HFFc6 (cell line): ENCODE results near the gene FGF19. TPM values are rescaled to one million over a fixed set of nuclear protein-coding genes. Genes with fewer than 3 reads are reported as not detected.

Source experiments
- DNase-seq: peaks from one replicate; pipeline ENCODE4 v3.0.0-alpha.2; 2018
- H3K27ac Mint-ChIP-seq: 2 replicates; pipeline ENCODE4 v1.8.0; 2020; ENCODE audit warnings: mild to moderate bottlenecking, mixed read lengths
- H3K27me3 Mint-ChIP-seq: 2 replicates; pipeline ENCODE4 v1.8.0; 2021; ENCODE audit warnings: mild to moderate bottlenecking, moderate library complexity, mixed read lengths; ENCODE audit not compliant: insufficient read depth
- H3K36me3 Mint-ChIP-seq: 2 replicates; pipeline ENCODE4 v1.8.0; 2021; ENCODE audit warnings: low read depth, mixed read lengths
- H3K4me1 Mint-ChIP-seq: 2 replicates; pipeline ENCODE4 v1.8.0; 2020; ENCODE audit warnings: low read depth, mixed read lengths
- H3K4me3 Mint-ChIP-seq: 2 replicates; pipeline ENCODE4 v1.8.0; 2020; ENCODE audit warnings: mild to moderate bottlenecking, moderate library complexity, mixed read lengths
- H3K9me3 Mint-ChIP-seq: 2 replicates; pipeline ENCODE4 v1.8.0; 2020; ENCODE audit warnings: mild to moderate bottlenecking, mixed read lengths
- total RNA-seq, 6 experiments: library from RNA; stranded (reverse); fragmentation: NEBNext Ultra II Directional; extraction: Animal tissue kit (Norgen Biotek cat#: 25700); gene quantifications; 2 replicates in 1 of 6; 3 replicates in 5 of 6; pipeline ENCODE4 v1.2.3, GENCODE V29; 2021
- TF ChIP-seq, protein P1 (sequence below): fragments of 200-600 bp; sonication (generic); IDR thresholded peaks from 2 replicates; pipeline ENCODE4 v1.5.0; 2021; ENCODE audit warnings: antibody characterized with exemption, mild to moderate bottlenecking

Gene FGF19
- total RNA-seq, 6 experiments from 2014 or later: not detected

DNA sequence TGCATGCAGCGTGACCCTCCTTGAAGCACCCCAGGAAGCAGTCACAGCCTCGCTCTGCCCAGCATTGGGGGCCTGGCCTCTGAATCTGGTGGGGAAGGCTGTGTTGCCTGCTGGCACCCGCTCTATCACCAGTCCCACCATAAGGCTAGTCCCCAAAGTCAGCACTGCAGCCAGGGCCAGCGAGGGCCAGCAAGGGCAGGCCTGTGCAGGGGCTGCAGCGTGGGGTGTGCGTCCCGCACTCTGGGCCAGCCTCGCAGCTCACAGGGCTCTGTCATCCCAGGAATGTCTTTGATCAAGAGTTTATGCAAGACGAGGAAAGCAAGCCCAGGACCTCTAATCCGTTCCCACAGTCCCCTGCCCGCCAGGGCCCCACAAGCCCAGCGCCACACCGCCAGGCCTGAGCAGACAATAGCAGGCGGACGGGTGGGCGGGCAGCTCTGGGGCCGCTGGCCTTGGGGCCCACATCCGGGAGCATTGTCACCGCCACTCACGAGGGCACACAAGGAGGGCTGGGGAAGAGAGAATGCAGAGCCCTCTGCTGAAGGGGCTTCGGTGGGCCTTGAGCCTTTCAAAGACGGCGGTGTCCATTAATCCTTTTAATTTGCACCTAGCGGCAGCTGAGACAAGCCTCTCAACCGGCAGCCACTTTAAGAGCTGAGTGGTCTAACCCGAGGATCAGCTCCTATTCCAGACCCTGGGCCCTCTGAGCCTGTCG is 45.8 kb downstream of the FGF19 start:
- H3K27me3 Mint-ChIP-seq: peaks cover 60% of the 10 kb centered on the region

DNA sequence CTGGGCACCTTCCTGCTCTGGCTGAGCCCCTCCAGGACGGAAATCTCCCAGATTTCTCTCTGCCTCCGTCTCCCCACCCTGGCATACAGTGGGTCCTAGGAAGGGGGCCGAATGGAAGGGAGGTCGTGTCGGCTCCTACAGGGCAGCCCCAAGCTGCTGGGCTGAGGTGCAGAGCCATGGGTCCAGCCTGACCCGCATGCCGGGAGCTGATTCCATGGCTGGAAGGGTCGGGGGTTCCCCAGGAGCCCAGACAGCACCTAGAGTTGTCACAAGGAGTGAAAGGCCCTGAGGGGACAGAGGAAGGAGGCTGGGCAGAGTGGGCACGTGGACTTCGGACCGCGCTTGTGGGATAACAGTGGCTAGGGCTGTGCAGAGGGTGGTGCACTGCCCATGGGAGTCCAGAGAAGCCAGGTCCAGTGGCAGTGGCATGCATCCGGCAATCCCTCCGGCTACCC is 46.3 kb downstream of the FGF19 start:
- H3K4me3 Mint-ChIP-seq: peak overlapping the region; percentile 61
- TF ChIP-seq, protein P1, sequence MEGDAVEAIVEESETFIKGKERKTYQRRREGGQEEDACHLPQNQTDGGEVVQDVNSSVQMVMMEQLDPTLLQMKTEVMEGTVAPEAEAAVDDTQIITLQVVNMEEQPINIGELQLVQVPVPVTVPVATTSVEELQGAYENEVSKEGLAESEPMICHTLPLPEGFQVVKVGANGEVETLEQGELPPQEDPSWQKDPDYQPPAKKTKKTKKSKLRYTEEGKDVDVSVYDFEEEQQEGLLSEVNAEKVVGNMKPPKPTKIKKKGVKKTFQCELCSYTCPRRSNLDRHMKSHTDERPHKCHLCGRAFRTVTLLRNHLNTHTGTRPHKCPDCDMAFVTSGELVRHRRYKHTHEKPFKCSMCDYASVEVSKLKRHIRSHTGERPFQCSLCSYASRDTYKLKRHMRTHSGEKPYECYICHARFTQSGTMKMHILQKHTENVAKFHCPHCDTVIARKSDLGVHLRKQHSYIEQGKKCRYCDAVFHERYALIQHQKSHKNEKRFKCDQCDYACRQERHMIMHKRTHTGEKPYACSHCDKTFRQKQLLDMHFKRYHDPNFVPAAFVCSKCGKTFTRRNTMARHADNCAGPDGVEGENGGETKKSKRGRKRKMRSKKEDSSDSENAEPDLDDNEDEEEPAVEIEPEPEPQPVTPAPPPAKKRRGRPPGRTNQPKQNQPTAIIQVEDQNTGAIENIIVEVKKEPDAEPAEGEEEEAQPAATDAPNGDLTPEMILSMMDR: no peak
- H3K27ac Mint-ChIP-seq: peak overlapping the region; percentile 36
- peaks cover 19% of the 10 kb centered on the region; the same call in 1 of the 2 replicates for H3K4me1 Mint-ChIP-seq
- H3K9me3 Mint-ChIP-seq: peaks cover 19% of the 10 kb centered on the region
- peaks cover 62% of the 10 kb centered on the region for H3K27me3 Mint-ChIP-seq
- peaks cover 15% of the 10 kb centered on the region for H3K36me3 Mint-ChIP-seq
- no peak for DNase-seq

More for the DNA sequence above, 45.8 kb downstream of the FGF19 start:
- Mint-ChIP-seq H3K27ac (no peak overlapping the region), H3K4me1 (peaks cover 14% of the 10 kb centered on the region; the same call in 1 of the 2 replicates), H3K9me3 (peaks cover 19% of the 10 kb centered on the region), H3K4me3 (peak overlapping the region; percentile 61; the same call in 1 of the 2 replicates), H3K36me3 (peaks cover 10% of the 10 kb centered on the region)
- TF ChIP-seq, protein P1: no peak
- no peak for DNase-seq

DNA sequence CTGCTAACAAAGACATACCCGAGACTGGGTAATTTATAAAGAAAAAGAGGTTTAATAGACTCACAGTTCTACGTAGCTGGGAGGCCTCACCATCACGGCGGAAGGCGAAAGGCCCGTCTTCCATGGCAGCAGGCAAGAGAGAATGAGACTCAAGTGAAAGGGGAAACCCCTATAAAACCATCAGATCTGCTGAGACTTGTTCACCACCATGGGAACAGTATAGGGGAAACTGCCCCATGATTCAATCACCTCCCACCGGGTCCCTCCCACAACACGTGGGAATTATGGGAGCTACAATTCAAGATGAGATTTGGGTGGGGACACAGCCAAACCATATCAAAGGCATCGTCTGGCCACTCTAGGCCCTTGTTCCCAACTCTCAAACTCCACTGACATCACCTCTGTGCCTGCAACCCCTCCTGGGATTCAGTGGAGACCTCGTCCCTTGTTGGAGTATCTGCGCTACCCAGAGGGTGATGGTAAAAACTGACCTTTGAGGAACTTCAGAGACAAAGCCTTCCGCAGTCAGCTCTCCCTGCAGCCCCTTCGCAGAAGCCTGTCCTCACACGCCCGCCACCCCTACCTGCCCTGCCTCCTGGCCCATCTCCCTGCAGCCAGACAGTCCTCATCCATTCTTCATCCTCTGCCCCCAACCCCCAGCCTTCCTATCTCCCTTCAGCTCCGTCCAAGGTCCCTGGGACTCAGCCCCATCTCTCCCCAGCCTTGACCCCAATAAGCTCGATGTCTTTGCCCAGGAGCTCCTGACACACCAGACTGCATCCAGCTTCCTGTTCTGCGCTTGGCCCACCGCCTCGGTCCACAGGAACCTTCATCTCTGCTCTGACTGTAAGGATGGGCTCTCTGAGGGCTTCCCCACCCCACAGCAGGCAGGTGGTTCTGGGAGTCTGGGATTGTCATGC is 47.0 kb downstream of the FGF19 start:
- H3K4me3 Mint-ChIP-seq: peak overlapping the region; percentile 61
- TF ChIP-seq, protein P1: no peak
- no peak for DNase-seq
- peaks cover 17% of the 10 kb centered on the region for H3K36me3 Mint-ChIP-seq
- H3K9me3 Mint-ChIP-seq: peaks cover 21% of the 10 kb centered on the region
- H3K27me3 Mint-ChIP-seq: peaks cover 67% of the 10 kb centered on the region
- H3K27ac Mint-ChIP-seq: peak overlapping the region; percentile 64
- peaks cover 19% of the 10 kb centered on the region for H3K4me1 Mint-ChIP-seq

DNA sequence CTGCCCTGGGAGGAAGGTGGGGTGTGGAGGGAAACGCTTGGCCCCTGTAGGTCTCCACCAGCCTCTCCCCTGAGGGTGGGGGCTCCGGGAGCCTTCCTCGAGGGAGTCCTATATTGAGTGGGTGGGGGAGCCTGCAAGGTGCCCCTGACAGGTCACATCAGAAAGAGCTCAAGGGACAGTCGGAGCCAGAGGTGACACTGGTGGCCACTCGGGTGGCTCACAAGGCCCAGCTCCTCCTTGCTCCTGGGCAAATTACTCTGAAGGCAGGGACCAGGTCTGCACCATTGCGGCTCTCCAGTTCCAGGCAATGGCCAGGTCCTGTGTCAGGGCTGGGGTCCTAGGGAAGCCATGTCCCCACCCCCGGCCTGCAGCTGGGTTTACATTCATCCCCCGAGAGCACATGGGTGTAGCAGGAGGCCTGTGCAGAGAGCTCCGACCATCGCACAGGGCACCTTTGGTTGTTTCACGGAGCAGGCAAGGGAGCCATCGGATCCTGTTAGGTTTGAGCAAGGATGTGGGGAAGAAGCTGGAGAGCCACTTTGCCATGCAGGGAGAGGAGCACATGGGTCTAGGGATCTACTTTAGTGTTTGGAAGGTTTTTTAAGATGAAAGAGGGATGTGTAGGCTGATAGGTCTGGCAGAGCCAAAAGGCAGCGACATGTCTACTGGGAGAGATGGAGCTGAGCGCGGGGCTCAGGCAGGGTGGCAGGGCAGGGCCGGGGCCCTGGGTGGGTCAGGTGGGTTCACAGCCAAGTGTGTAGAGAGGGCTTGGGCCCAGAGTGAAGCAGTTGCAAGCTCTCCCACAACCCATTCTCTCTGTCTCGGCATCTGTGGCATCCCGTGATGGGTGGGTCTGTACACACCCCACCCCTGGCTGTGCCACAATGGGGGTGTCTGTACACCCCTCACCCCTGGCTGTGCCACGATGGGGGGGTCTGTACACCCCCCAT is 48.1 kb downstream of the FGF19 start:
- peaks cover 74% of the 10 kb centered on the region for H3K27me3 Mint-ChIP-seq
- peak overlapping the region; percentile 54 for H3K4me3 Mint-ChIP-seq
- peaks cover 28% of the 10 kb centered on the region for H3K4me1 Mint-ChIP-seq
- H3K36me3 Mint-ChIP-seq: peaks cover 23% of the 10 kb centered on the region
- H3K9me3 Mint-ChIP-seq: peaks cover 27% of the 10 kb centered on the region
- TF ChIP-seq, protein P1: no peak
- peak overlapping the region; percentile 64 for H3K27ac Mint-ChIP-seq
- DNase-seq: peak; percentile 55
